Right lobe of liver (tissue), 4 donors: ENCODE data around the gene RIPOR3.

ENCODE experiments used
- CTCF ChIP-seq, 4 donors: fragments of 200-600 bp in 3 of 4; fragments of 450-650 bp in 1 of 4; IDR thresholded peaks; one replicate each; pipeline versions ENCODE4 v1.5.1 to v1.8.0; 2016 to 2022; ENCODE audit warnings: antibody characterized with exemption in 4 of 4, mild to moderate bottlenecking in 2 of 4
- POLR2A ChIP-seq: fragments of 450-650 bp; IDR thresholded peaks from one replicate; pipeline ENCODE4 v1.6.1; 2017; ENCODE audit warnings: antibody characterized with exemption, mild to moderate bottlenecking
- donor health status: DM: no; HTN: no; CAD: no.
- donor health status: DM: no; HTN: no; CAD: no.
- donor health status: DM: no; HTN: yes; CAD: no.

- TF ChIP-seq CTCF (IDR thresholded peaks at IDR 0.05) (no peak), POLR2A (no peak)
Observed at GRCh38 chr20:50719328-50719727, 28.0 kb upstream of the RIPOR3 start.
